Activated CD8-positive, alpha-beta memory T cell treated with anti-CD3 and anti-CD28 coated beads for 48 hours (primary cell): Measurements from ENCODE around the gene GALNT1.
"Not testable (repeated sequence)": the region's sequence is repeated elsewhere in the genome, so short reads cannot be mapped to it uniquely, and the experiment has no call there.

Source experiments
- DNase-seq, 3 experiments: peaks; one replicate each; pipeline ENCODE4 v3.0.0-alpha.2; 2020; ENCODE audit warnings: low read depth in 2 of 3, low spot score in 2 of 3

The GALNT1 gene

DNA sequence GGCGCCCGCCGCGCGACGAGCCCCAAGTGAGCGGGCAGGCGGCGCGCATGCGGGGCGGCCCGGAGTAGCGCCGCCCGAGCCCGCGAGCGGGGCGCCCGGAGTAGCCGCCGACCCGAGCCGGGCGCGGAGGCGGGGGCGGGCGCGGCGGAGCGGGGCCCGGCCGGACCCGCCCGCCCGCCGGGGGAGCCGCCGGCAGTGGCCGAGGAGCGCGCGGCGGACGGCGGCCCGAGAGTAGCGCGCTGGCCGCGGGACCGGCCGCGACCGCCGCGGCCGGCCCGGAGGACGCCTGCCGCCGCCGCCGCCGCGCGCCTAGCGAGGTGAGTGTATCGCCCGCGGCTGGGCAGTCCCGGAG lies at the start of gene GALNT1:
GALNT1 (plus strand) TSS at position 195 of the 352 bp plus-strand sequence. CDS start 72,923 bp downstream, outside the sequence.
- no peak for DNase-seq

DNA sequence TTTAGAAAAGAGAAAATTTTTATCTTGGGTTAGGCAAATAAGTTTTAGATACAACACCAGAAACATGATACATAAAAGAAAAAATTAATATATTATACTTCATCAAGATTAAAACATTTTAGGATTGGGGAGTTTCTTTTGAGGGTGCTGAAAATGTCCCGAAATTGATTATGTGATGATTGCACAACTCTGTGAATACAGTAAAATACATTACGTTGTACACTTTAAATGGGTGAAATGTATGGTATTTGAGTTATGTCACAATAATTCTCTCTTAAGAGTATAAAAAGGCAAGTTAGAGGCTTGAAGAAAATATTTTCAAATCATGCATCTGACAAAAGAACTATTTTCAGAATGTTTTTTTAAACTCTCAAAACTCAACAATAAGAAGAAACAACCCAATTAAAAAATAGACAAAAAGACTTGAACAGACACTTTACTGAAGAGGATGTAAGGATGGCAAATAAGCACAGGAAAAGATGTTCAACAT lies 47.6 kb upstream of the GALNT1 start:
- no peak for DNase-seq

DNA sequence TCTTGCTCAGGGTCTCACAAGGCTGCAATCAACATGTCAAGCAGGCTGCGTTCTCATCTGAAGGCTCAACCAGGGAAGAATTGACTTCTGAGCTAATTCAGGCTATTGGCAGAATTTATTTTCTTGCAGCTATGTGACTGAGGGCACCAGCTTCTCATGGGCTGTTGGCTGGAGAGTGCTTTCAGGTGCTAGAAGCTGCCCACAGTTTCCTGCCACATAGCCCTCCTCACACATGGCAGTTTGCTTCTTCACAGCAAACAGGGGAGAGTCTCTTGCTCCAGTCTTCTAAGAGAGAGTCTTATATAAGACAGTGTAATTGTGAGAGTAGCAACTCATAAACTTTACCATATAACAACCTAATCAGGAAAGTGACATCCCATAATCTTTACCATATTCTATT lies 46.2 kb upstream of the GALNT1 start:
- no peak for DNase-seq

DNA sequence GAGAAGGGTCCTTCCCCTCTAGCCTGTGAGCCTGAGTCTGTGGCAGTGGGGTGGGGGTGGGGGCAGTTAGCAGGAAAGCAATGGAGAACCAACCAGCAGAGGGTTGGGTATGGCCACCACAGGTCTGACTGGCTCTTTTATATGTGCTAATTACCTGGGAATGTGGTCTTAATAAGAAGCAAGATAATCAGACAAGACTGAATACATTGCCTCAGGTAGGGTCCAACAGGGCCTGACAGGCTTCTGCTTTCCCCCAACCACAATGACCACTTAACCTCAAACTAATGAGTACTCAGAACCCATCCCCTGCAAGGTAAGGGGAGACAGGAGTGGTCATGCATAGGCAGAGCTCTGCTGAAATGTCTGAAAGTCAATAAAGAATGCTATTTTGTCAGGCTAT lies 39.2 kb upstream of the GALNT1 start:
- DNase-seq = no peak

DNA sequence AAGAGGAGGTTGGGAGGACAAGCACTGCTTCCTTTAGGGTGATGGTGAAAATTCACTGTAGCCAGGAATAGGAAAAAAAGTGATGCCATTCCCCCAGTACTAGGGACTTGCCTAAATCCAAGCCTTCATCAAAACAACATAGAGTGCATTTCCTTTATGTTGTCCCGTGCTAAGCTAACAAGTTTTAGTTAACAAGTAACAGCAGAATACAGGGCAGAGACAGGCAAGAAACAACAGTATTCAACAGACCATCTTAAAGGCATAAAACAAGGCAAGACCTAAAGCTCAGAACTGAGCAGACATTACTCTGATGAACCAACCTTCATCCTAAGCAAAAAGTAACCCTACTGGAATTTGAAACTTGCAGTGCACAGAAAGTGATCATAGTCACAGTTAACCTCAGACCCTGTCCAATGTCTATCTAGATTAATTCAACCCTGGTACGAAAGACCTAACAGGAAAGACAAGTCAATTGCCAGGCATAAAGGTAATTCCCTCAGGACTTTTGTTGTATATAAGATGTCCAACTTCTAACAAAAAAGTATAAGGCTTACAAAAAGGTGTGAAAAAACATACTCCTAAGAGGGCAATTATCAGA lies 34.4 kb upstream of the GALNT1 start:
- DNase-seq = no peak

DNA sequence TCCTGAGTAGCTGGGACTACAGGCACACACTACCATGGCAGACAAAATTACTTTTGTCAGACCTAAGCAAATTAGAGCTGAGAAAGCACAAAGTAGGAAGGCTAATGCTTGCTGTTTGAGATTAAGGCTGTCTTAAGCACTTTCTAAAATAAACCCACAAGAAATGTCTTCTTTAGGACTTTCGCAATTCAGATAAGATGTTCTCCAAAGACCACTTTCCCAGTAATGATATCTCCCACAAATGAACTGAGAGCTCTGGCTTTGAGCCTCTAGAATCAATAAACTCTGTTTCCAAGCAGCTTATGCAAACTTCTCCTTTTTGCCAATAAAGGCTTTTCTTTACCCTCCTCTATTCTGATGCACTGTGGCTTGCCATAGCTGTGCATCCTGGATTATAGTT lies 32.0 kb upstream of the GALNT1 start:
- no peak for DNase-seq

DNA sequence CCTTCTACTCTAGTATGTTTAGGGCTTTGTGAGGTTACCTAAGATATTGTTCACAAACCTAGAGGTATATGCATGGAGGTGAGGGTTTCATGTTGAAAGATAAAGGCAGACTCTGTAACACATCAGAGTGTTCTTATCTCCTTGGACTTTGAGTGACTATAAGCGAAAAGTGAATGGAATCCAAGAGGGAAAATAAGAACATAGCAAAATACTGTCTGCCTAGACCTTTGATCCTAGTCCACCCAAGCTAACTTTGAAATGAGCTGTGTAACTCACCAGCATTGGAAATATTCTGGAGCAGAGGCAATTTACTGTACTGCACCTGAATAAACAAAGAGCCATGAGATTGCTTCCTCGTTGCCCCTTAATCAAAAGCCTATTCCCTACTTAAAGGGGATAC lies 28.2 kb upstream of the GALNT1 start:
- DNase-seq = no peak

DNA sequence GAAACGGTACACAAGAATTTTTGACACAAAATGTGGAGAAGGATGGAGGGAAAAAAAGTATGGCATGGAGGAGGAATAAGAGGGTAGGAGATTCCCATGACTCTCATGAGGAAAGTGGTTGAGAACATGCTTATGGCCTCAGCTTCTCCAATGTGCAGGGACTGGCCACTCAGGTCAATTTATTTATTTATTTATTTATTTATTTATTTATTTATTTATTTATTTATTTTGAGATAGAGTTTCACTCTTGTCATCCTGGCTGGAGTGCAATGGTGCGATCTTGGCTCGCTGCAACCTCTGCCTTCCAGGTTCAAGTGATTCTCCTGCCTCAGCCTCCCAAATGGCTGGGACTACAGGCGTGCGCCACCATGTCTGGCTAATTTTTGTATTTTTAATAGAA lies 26.0 kb upstream of the GALNT1 start:
- DNase-seq = not testable (repeated sequence)

DNA sequence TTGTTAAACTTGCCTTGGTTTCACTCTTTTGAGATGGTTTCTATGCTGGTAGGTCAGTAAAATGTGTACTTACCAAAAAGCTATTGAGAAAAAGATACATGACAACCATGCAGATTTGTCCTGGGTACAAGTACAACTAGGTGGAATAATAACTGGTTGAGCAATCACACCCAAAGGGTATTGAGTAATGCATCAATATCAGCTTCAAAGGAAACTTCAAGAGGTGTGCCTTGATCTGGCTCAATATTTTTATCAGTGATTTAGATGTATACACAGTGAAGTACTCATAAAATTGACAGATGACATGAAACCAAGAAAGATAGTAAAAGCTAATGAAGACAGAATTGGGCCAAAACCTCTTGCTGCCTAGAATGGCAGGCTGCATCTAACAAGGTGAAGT lies 21.7 kb upstream of the GALNT1 start:
- DNase-seq = no peak

DNA sequence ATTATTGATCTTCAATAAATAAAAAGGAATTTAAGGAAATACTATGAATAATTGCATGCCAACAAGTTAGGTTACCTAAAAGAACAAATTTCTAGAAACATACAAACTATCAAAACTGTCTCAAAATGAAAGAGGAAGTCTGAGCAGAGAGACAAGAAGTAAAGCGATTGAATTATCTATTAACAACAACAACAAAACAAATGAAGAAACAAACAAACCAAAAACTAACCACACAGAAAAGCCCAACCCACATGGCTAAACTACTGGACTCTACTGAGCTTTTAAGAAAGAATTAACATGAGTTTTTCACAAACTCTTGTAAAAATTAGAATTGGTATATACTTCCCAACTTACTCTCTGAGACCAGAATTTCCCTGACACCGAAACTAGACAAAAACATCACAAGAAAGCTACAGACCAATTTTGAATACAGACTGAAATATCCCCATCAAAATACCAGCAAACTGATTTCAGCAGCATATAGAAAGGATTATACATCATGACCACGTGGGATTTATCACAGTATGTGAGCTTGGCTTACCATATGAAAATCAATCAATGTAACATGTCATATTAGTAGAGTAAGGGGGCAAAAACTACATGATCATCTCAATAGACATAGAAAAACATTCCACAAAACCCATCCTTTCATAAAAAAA lies 16.6 kb upstream of the GALNT1 start:
- DNase-seq = no peak

DNA sequence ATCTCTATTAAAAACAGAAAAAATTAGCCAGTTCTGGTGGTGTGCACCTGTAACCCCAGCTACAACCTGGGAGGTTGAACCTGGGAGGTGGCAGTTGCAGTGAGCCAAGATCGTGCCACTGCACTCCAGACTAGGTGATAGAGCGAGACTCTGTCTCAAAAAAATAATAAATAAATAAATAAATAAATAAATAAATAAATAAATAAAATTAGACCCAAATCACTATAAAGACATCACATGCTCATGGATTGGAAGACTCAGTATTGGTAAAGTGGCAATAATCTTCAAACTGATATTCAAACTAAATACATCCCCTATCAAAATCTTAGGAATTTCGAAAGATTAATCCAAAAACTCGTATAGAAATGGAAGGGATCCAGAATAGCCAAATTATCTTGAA lies 15.5 kb upstream of the GALNT1 start:
- DNase-seq = no peak

DNA sequence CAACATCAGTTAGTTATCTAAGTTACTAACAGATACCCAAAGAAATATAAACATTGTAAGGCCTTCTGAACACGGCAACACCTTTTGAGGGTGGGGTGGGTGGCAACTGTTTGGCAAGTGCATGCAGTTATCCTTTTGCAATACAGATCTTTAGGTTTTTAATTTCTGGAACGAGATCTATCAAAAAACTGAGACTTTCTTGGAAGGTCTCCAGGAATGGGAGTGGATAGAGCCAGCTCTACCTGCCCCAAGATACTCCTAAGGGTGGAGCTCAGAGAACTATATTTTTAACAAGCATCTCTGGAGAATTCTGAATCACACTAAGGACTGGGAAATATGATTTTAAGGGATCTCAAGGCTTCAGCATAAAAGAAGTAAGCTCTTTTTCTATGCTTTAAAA lies 11.4 kb upstream of the GALNT1 start:
- DNase-seq = no peak

DNA sequence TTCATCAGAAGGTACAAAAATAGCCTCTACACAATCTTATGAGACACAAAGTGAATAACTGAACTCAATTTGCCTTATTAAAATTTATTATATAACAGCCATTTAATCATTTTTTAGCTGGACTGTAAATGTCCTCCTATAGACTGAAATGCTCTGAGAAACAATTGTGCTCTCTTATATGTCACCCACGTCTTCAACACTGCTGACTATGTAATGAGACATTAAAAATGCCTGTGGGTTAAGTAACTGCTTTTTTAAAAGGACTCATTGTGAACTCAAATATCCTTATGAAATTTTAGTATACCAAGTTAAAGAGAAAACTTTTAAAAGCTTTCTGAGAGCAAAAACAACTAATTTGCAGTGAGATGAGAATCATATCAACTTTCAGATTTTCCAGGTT lies 10.4 kb upstream of the GALNT1 start:
- no peak for DNase-seq

DNA sequence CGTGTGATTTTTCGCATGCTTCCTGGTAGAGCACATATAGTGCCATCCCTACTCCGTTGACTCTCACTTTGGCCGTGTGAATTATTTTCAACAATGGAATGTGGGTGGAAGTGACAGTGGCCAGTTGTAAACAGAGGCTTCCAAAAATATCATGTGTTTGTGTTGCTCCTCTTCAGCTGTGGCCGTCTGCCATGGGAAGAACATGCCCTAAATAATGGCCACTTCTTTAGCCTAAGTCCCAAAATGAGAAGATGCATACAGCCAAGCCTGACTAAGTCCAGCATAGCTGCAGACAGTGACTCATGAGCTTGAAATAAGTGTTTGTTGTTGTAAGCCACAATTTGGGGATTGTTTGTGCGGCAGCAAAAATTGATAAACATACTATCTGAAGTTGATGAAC lies 8.9 kb upstream of the GALNT1 start:
- DNase-seq = no peak

DNA sequence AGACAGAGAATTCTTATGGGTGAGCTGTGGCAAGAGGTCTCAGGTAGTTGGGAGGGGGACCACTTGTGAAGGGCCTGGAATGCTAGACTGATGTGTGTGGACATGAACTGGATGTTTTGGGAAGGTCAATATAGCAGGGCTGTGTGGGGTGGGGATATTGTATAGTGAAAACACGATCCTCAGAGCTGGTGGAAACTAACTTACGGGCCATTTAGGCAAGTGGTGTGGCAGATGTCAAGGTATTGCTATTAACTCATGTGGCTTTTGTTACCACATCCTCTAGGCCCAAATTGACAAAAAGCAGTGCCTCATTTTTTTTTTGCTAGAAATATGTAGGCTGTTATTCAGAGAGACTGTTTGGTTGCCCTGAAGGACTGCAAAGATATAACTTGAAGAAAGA lies 8.0 kb upstream of the GALNT1 start:
- DNase-seq = no peak

DNA sequence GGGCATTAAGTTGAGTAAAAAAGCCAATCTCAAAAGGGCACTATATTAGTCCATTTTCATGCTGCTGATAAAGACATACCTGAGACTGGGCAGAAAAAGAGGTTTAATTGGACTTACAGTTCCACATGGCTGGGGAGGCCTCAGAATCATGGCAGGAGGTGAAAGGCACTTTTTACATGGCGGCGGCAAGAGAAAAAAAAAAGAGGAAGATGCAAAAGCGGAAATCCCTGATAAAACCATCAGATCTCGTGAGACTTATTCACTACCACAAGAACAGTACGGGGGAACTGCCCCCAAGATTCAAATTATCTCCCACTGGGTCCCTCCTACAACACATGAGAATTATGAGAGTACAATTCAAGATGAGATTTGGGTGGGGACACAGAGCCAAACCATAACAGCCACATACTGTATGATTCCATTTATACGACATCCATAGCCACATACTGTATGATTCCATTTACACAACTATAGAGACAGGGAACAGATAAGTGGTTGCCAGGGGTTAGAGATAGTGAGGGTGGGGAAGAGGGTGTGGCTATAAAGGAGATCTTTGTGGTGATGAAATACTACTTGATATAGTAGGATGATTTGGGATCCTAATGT lies 5.2 kb upstream of the GALNT1 start:
- not testable (repeated sequence) for DNase-seq

DNA sequence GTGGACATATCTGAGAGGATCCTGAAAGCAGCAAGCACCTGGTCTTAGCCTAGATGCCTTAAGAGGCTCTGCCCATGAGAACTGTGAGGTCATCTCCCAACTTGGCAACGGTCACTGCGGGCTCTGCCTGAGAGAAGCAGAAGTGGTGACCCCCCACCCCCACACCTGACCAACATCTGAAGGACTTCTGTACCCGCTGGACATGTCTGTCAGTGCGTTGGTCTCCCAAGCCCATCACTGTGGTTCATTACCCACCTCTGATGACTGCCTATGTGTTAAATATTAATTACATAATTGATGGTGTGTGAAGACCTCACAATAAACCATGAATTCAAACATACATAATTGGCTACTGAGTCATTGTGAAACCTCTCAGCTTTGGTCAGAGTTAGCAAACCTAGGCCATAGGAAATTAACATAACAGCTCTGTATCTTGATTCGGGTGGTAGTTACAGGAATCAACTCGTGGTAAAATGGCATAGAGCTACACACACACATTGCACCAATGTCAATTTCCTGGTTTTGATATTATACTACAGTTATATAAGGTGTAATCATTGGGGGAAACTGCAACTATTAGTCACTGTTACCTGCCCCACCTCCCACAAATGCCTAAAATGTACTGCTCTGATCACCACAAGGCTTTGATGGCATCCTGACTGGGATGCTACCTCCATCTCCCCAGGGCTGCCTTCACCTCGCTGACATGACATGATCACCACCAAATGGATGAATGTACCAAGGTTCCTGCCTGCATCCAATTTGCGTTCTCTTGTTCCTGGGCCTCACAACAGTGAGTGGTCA lies 4.3 kb upstream of the GALNT1 start:
- DNase-seq = no peak

DNA sequence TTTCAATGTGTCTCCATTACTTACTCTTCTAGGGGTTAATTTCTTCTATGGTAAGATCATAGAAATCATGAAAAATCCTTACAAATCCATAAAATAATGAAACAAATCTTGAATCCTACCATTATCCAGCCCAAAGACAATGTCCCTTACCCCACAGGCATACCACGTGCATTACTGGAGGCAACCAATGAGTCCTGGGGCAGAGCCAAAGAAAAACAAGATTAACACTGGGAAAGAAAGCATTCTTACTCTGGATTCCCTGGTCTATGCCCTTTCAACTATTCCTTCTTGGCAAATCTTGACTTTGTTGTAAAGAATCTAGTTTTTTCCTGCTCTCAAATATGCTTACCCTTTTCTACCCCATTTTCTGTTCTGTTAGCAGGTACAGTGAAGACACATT lies 3.1 kb upstream of the GALNT1 start:
- no peak for DNase-seq

DNA sequence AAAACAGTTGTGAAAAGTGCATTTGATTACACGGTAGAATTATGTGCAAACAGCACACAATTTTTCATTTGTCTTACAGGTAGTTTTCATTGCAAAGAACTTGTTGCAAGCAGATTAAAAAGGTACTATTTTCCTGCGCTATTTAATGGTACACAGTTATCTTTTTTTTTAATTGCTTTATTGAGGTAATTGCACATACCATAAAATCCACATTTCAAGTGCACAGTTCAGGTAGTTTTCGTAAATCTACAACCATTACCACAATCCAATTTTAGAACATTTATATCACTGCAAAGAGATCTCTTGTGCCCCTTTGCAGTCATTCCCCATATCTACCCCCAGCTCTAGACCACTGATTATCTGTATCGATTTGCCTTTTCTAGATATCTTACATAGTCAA lies 2.6 kb upstream of the GALNT1 start:
- DNase-seq = no peak

DNA sequence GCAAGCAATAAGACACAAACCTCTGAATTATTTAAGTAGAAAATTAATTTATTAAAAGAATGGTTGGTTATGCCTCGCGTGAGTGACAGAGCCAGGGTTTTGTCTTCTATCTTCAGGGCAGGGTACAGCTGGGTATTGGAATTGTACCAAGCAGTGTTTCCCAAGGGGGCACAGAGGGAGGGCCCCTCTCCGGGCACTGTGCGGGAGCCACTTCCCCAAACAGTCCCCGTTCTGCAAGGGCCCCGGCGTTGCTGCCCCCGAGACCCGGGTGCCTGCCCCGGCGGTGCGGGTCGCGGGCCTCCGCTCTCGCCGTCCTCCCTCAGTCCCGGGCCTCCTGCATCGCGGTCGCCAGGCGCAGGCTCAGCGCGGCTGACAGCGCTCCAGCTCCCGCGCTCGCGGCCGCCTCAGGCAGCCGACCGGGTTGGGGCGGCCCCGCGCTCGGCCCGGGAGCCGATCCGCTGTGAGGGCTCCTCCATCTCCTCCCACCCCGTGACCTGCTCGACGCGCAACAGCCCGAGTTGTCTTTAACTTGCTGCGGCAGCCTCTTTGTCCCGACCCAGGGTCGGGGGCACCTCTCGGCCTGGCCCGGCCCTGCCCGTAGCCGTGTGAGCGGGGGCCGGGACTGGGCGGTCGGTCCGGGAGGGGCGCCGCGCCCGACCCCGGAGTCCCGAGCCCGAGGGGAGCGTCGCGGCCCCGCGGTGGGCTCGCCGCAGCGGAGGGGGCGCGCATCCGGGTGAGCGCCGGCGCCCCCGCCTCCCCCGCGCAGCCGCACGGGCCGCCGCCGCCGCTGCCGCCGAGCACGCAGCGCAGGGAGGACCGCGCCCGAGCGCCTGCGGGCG lies 620 bp upstream of the GALNT1 start:
- peak in 1 of 3 experiments; percentile 28 for DNase-seq
